IMR-90 (cell line): ENCODE data around the gene TGFBI. TPM values are rescaled to one million over a fixed set of nuclear protein-coding genes. Genes with fewer than 3 reads are reported as not detected.

Experiments
- ATAC-seq: fragments of 200-7000 bp; cut with Tn5 transposase; 2 replicates; pipeline ENCODE4 v1.9.1; 2020; ENCODE audit warnings: low read depth, mild to moderate bottlenecking, moderate library complexity
- BruUV-seq: library from RNA; stranded (reverse); fragments of 400-500 nt; replicated peaks from 2 replicates; lab custom pipeline; 2021; lab: Mats Ljungman, UMichigan
- CTCF ChIA-PET: fragments of 300-600 bp; formaldehyde crosslinking; extraction: SDS; loops from one replicate; lab custom pipeline; 2021; ENCODE audit warnings: antibody characterized with exemption; lab: Yijun Ruan, JAX
- POLR2A ChIA-PET: fragments of 300-600 bp; sonication (Branson Sonifier 250); formaldehyde crosslinking; loops from one replicate; lab custom pipeline; 2022; ENCODE audit warnings: antibody characterized with exemption; ENCODE audit not compliant: unreplicated experiment; lab: Charles Lee
- DNase-seq: peaks from one replicate; pipeline ENCODE4 v3.0.0; 2013
- H2AFZ ChIP-seq: replicated peaks from 2 replicates; pipeline ENCODE3; 2013; ENCODE audit warnings: low read length, mild to moderate bottlenecking; ENCODE audit not compliant: poor library complexity
- H2AK5ac ChIP-seq: 2 replicates; pipeline ENCODE4 v1.6.1; 2013; ENCODE audit warnings: low read depth, low read length, inconsistent platforms
- H2AK9ac ChIP-seq: replicated peaks from 2 replicates; pipeline ENCODE3; 2013; ENCODE audit warnings: mild to moderate bottlenecking, low read depth, low read length, moderate library complexity; ENCODE audit not compliant: poor library complexity
- H2BK120ac ChIP-seq: 2 replicates; pipeline ENCODE4 v1.6.1; 2013; ENCODE audit warnings: low read depth, low read length, inconsistent platforms
- H2BK15ac ChIP-seq: 3 replicates; pipeline ENCODE4 v1.6.1; 2013; ENCODE audit warnings: low read depth, low read length, inconsistent platforms
- H2BK20ac ChIP-seq: 2 replicates; pipeline ENCODE4 v1.6.1; 2013; ENCODE audit warnings: low read depth, mild to moderate bottlenecking, inconsistent platforms, low read length, moderate library complexity
- H2BK5ac ChIP-seq: 2 replicates; pipeline ENCODE4 v1.6.1; 2013; ENCODE audit warnings: mild to moderate bottlenecking, low read depth, low read length, inconsistent platforms; ENCODE audit not compliant: poor library complexity, severe bottlenecking
- H3K14ac ChIP-seq: replicated peaks from 2 replicates; pipeline ENCODE4 v1.6.1; 2013; ENCODE audit warnings: low read depth, low read length, inconsistent platforms
- H3K18ac ChIP-seq: 2 replicates; pipeline ENCODE4 v1.6.1; 2013; ENCODE audit warnings: low read depth, low read length, control low read depth
- H3K23ac ChIP-seq: 2 replicates; pipeline ENCODE4 v1.6.1; 2013; ENCODE audit warnings: low read depth, low read length, inconsistent platforms
- H3K27ac ChIP-seq: 2 replicates; pipeline ENCODE4 v1.5.1; 2013; ENCODE audit warnings: mild to moderate bottlenecking, control low read depth, low read length; ENCODE audit not compliant: insufficient read depth
- H3K27me3 ChIP-seq: 2 replicates; pipeline ENCODE4 v1.6.1; 2013; ENCODE audit warnings: low read length; ENCODE audit not compliant: control insufficient read depth, insufficient read depth
- H3K36me3 ChIP-seq: 2 replicates; pipeline ENCODE4 v1.6.1; 2013; ENCODE audit warnings: low read length, mixed read lengths; ENCODE audit not compliant: control insufficient read depth, insufficient read depth
- H3K4ac ChIP-seq: 2 replicates; pipeline ENCODE4 v1.6.1; 2013; ENCODE audit warnings: low read depth, low read length, inconsistent platforms
- H3K4me1 ChIP-seq: 2 replicates; pipeline ENCODE4 v1.6.1; 2013; ENCODE audit warnings: low read length, mixed read lengths; ENCODE audit not compliant: control insufficient read depth, insufficient read depth
- H3K4me2 ChIP-seq: 2 replicates; pipeline ENCODE4 v1.6.1; 2013; ENCODE audit warnings: low read depth, mild to moderate bottlenecking, control low read depth, low read length, moderate library complexity
- H3K4me3 ChIP-seq: 2 replicates; pipeline ENCODE4 v1.5.1; 2013; ENCODE audit warnings: low read depth, mild to moderate bottlenecking, control low read depth, low read length, moderate library complexity; ENCODE audit not compliant: insufficient read depth
- H3K56ac ChIP-seq: 2 replicates; pipeline ENCODE4 v1.6.1; 2013; ENCODE audit warnings: low read length, inconsistent platforms; ENCODE audit not compliant: insufficient read depth; ENCODE audit errors: extremely low read depth
- H3K79me1 ChIP-seq, 2 experiments: 2 replicates each; pipeline ENCODE4 v1.6.1; 2013; ENCODE audit warnings: low read length in 2 of 2, inconsistent platforms in 1 of 2, low read depth in 1 of 2
- H3K9ac ChIP-seq: 2 replicates; pipeline ENCODE4 v1.6.1; 2013; ENCODE audit warnings: low read depth, low read length, control low read depth
- H3K9me1 ChIP-seq: 2 replicates; pipeline ENCODE4 v1.6.1; 2013; ENCODE audit warnings: low read length, inconsistent platforms; ENCODE audit not compliant: insufficient read depth
- H3K9me3 ChIP-seq: 2 replicates; pipeline ENCODE4 v1.6.1; 2013; ENCODE audit warnings: low read length; ENCODE audit not compliant: control insufficient read depth, insufficient read depth
- H4K20me1 ChIP-seq: 2 replicates; pipeline ENCODE4 v1.6.1; 2013; ENCODE audit warnings: low read length, inconsistent platforms; ENCODE audit not compliant: insufficient read depth
- H4K5ac ChIP-seq: 2 replicates; pipeline ENCODE4 v1.6.1; 2013; ENCODE audit warnings: mild to moderate bottlenecking, low read depth, low read length, control low read depth
- H4K8ac ChIP-seq, 2 experiments: 2 replicates each; pipeline ENCODE4 v1.6.1; 2013; ENCODE audit warnings: low read depth in 2 of 2, low read length in 2 of 2, control low read depth in 1 of 2, inconsistent platforms in 1 of 2
- H4K91ac ChIP-seq: 2 replicates; pipeline ENCODE4 v1.6.1; 2013; ENCODE audit warnings: low read depth, low read length, inconsistent platforms; ENCODE audit not compliant: insufficient read depth
- CEBPB ChIP-seq: IDR thresholded peaks from 2 replicates; pipeline ENCODE4 v1.6.1; 2012; ENCODE audit warnings: low read depth, low read length, improper control_type of control experiment
- MAZ ChIP-seq: IDR thresholded peaks from 2 replicates; pipeline ENCODE4 v1.6.1; 2012; ENCODE audit warnings: low read depth, mild to moderate bottlenecking, low read length, improper control_type of control experiment, moderate library complexity, borderline replicate concordance
- MXI1 ChIP-seq: IDR thresholded peaks from 2 replicates; pipeline ENCODE4 v1.6.1; 2012; ENCODE audit warnings: low read depth, mild to moderate bottlenecking, low read length, moderate library complexity, borderline replicate concordance
- WGBS, 2 experiments: methylation state at CpG; one replicate each; pipeline versions ENCODE4 v1.1.5 to v1.1.7; 2013; ENCODE audit warnings: missing lambda C conversion rate in 2 of 2; ENCODE audit not compliant: insufficient read length in 1 of 2; ENCODE audit errors: extremely low coverage in 2 of 2; 5-methylcytosine and 5-hydroxymethylcytosine counted together
- dilution Hi-C: fragments of 300-500 bp; cut with HindIII; formaldehyde crosslinking; loops from one replicate; pipeline ENCODE4 v1.14.3; 2018; ENCODE audit warnings: low sequenced_read_pairs; ENCODE audit not compliant: unreplicated experiment
- in situ Hi-C: fragments of 300-500 bp; cut with MboI; formaldehyde crosslinking; loops from 3 replicates; pipeline ENCODE4 v1.14.3; 2019; ENCODE audit warnings: low sequenced_read_pairs, inconsistent platforms, mixed read lengths
- intact Hi-C: fragments of 100-400 bp; cut with micrococcal nuclease; formaldehyde crosslinking; loops from 2 replicates; pipeline ENCODE4 v1.10.0; 2022
- polyA plus RNA-seq, 3 experiments: library from polyadenylated mRNA; depleted of rRNA; stranded (reverse); fragments of >200 nt; gene quantifications; 2 replicates each; pipeline ENCODE4 v1.2.3, GENCODE V29; 2012; ENCODE audit warnings: low replicate concordance in 1 of 3
- total RNA-seq: library from RNA; depleted of rRNA; stranded (reverse); fragments of >200 nt; gene quantifications from 2 replicates; pipeline ENCODE4 v1.2.3, GENCODE V29; 2012

Gene TGFBI
- total and polyA plus RNA-seq, 2 of the 4 experiments (the other 2 are of a cell fraction), result 618 to 1,551 TPM

GRCh38 chr5:136034984-136035383, 6.2 kb downstream of the TGFBI start:
- H2AFZ ChIP-seq, result no peak overlapping the region
- H3K9ac ChIP-seq, result no peak overlapping the region
- H2BK20ac ChIP-seq, result no peak overlapping the region
- peaks cover 30% of the 10 kb centered on the region for H3K9me1 ChIP-seq
- H4K20me1 ChIP-seq, result peaks cover 47% of the 10 kb centered on the region
- H2BK15ac ChIP-seq, result no peak overlapping the region
- CTCF ChIA-PET, result no interaction called here
- peaks cover 21% of the 10 kb centered on the region for H3K4me1 ChIP-seq
- no peaks in the 10 kb centered on the region for H3K27me3 ChIP-seq
- H3K18ac ChIP-seq, result no peak overlapping the region
- no TSS peak for BruUV-seq
- H4K5ac ChIP-seq, result no peak overlapping the region
- H3K14ac ChIP-seq, result no peak overlapping the region; the same call in 1 of the 2 replicates
- H3K4ac ChIP-seq, result no peak overlapping the region
- peaks cover 85% of the 10 kb centered on the region for H3K36me3 ChIP-seq
- peaks cover 12% of the 10 kb centered on the region for H3K9me3 ChIP-seq
- H3K4me3 ChIP-seq, result no peak overlapping the region
- peaks cover 37 to 90% of the 10 kb centered on the region in 2 experiments for H3K79me1 ChIP-seq
- H3K4me2 ChIP-seq, result no peak overlapping the region
- no CpG with 5 or more reads among the region's 3 CpGs for WGBS, 2 experiments
- ATAC-seq (no peak), DNase-seq (no peak)
- H2BK120ac ChIP-seq, result no peak overlapping the region
- no peak for TF ChIP-seq MXI1
- TF ChIP-seq MAZ, result no peak
- no peak for TF ChIP-seq CEBPB
- no peak overlapping the region; a peak in 1 of 4 replicates for H4K8ac ChIP-seq
- no peak overlapping the region for H3K56ac ChIP-seq
- H3K23ac ChIP-seq, result no peak overlapping the region
- peak overlapping the region; percentile 10 for H2BK5ac ChIP-seq
- dilution Hi-C loops, result no loop called here
- H2AK5ac ChIP-seq, result no peak overlapping the region
- no peak overlapping the region for H3K27ac ChIP-seq
- intact Hi-C loops, result no loop called here
- in situ Hi-C loops, result no loop called here
- no peak overlapping the region for H4K91ac ChIP-seq
- H2AK9ac ChIP-seq, result no peak overlapping the region
- POLR2A ChIA-PET, result no interaction called here
